ENCODE measurements around the gene LRRC27.

LRRC27 gene

DNA sequence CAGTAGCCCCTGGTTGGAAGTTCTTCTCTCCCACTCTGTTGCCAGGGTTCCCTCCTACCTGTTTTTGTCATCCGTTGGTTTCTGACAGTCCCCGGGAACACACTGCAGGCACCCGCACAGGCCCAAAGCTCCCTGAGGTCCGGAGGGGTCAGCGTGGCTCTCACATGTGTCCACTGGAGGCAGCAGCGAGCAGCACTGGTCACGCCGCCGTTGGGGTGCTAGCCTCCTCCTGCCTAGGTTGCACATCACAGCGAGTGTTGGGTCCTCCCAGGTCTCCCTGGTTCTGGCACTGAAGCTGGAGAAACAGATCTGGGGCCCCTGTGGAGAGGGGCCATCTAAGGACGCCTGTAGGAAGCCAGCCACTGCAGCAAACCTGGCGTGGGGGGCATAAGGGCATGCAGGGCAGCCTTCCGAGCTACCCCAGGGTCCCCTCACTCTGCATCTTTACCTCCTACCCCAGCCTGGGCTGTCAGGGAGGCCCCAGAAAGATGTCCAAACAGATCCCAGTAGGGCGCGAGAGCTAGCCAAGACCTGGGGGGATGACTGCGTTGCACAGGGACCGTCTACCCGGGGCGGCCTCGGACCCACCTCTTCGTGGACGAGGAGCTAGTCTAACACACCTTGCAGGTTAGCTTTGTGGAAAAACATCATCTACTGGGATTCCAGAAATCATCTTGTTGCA lies 28.9 kb downstream of the LRRC27 start:
- no peak for DNase-seq

DNA sequence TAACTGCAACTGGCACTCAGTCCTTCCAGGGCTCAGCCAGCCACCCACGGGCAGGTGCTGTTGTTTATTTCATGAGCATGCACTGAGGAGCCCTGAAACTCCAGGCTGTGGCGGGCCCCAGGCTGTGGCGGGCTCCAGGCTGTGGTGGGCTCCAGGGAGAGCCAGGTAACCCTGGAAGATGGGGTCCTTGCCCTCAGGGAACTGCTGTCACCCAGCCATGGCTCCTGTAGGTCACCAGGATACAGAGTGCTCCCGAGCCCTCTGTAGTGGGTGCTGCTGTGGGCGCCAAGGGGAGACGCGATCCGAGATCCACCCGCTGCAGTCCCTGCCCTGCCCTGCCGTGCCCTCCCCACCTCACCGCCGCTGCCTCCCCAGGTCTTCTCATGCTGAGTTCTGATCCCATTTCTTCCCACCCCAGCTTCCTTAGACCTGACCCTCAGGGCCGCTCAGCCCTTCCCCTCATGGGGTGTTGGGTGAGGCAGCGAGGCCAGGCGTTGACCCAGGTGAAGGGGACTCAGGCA lies 29.6 kb downstream of the LRRC27 start:
- no peak for DNase-seq

DNA sequence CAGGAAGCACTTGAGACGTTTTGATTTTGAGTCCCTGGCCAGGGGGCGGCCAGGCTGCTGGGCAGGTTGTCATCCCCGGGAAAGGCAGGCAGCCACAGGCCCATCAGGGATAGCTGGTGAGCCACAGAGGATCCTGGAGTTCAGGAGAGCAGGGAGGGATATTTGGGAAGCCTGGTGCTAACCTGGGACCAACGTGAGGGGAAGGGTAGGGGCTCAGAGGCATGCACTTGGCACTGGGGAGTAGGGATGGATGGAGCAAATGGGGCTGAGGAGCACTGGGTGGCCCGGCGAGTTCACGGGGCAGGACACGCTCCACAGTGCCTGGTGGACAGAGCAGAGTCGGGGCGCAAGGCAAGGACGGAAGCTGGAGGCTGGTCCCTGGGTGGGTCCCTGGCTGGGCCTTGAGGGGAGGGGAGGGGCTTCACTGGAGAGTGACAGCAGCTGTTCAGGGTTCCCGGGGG lies 30.2 kb downstream of the LRRC27 start:
- no peak for DNase-seq

DNA sequence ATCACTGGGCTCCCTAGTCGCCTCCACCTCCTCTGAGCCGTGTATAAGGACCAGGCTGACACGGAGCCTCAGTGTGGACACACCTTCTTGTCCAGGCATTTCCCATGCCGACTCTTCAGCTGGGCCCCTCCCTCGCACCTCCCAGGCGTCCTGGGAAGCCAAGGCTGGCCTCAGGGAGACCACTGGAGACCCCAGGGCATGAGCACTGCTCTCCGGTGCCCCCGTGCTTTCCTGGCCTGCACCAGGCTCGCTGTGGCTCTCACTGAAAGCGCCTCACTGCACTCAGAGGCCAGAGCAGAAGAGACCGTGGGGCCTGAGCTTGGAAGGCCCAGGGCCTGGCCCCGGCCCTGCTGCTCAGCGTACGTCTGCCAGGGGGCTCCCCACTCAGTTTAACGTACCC lies 31.4 kb downstream of the LRRC27 start:
- DNase-seq: no peak

DNA sequence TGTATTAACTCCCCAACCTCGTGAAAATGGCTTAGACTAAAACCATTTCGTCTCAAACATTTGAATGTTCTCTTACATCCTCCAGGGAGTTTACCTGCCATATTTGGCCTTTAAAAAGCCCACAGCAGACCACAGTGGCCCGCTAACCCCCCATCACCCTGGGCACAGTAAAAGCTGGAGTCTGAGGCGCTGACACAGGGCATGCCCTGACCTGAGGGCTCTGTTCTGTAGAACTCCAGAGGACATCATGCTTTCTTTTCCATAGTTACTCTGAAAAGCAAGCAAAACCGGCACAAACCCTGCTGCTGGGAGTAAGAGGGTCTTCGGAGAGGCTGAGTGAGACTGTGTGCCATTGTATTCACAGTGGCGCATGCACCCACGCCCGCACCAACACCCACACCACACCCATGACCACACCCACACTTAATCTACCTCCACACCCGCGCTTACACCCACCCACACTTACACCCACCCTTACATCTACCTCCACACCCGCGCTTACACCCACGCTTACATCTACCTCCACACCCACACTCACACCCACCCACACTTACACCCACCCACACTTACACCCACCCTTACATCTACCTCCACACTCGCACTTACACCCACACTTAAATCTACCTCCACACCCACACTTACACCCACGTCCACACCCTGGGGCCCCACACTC lies 32.1 kb downstream of the LRRC27 start:
- no peak for DNase-seq

DNA sequence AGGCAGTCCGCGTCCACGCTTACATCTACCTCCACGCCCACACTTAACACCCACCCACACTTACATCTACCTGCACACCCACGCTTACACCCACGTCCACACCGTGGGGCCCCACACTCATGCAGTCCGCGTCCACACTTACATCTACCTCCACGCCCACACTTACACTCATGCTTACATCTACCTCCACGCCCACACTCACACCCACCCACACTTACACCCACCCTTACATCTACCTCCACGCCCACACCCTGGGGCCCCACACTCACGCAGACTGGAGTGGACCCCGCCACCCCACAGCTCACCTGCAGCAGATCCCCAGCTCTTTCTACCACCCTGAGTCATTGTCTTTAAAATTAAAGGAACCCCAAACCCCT lies 32.6 kb downstream of the LRRC27 start:
- DNase-seq: no peak

DNA sequence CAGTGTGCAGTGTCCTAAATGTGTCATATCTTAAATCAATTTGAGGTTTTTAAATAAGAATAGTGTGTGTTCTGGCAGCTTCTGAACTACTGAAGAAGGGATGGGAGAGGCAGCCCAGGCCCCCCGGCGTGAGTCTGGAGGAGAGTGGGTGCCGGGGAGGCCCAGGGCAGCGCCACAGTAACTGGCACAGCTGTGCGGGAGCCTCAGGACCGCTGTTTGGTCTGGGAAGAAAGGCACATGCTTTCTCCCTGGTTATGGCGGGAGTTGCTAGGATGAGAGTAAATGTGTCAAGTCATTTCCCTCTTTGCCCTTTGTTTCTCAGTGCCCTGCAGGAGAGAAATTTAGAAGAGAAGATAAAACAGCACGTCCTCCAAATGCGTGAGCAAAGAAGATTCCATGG lies 33.1 kb downstream of the LRRC27 start:
- DNase-seq: no peak

DNA sequence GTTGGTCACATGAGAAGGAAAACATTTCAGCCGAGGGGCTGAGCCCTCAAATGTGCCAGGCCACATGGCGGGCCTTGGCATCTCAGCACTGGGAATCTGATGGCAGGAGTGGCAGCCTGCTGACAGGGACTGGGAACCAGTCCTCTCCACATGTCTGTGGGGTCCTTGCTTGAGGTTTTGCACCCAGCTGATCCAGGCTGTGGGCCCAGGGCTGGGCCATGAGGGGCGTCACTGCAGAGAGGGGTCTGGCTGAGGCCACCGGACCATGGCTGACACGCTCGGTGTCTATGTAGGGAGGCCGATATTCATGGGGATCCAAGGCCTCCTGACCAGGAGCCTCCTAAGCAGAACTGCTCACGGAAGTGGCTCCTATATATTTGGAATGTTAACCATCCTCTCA lies 34.0 kb downstream of the LRRC27 start:
- DNase-seq: no peak

DNA sequence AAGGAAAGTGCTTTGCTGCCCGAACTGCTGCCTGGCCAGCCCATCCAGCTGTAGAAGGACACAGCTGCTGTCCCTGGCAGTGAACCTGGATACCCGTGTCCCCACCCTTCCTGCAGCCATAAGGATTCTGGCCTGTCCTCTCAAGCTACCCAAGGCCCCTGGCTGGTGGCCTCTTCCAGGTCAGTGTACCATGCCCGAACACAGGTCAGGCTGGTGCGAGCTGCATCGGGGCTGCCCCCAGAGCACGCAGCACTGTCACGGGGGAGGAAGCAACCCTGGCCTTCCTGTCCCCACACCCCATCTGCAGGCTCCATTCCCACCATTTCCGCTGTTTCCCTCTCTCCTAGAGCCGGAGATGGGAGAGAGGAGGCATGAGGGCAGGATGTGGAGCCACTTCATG lies 34.5 kb downstream of the LRRC27 start:
- no peak for DNase-seq

DNA sequence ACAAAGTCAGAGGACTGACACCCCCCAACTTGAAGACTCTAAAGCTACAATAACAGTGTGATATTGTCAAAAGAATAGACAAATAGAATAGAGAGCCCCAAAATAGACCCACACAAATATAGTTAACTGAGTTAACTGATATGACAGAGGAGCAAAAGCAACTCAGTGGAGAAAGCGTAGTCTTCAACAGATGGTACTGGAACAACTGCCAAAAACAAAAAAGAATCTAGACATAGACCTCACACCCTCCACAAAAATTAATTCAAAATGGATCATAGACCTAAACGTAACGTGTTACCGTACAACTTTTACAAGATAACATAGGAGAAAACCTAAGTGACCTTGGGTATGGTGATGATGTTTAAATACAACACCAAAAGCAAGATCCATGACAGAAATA lies 36.4 kb downstream of the LRRC27 start:
- DNase-seq: no peak

DNA sequence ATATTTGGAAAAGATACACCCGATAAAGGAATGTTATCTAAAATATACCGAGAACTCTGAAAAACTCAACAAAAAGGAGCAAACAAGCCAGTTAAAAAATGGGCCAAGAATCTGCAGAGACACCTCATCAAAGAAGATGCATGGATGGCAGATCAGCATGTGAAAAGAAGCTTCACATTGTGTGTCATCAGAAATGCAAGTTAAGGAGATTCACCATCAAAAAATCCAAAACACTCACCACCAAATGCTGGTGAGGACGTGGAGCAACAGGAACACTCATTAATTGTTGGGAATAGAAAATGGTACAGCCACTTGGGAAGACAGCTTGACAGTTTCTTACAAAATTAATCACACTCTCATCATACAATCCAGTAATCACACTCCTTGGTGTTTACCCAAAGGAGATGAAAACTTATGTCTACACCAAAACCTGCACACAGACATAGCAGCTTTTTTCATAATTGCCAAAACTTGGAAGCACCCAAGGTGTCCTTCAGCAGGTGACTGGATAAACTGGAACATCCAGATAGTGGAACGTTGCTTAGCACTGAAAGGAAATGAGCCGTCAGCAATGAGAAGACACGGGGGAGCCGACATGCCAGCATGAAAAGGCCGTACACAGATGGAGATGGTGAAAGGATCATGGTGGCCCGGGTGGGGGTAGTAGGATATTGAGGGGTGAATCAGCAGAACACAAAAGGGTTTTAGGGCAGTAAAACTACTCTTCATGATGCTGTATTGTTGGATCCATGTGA lies 37.1 kb downstream of the LRRC27 start:
- no peak for DNase-seq

DNA sequence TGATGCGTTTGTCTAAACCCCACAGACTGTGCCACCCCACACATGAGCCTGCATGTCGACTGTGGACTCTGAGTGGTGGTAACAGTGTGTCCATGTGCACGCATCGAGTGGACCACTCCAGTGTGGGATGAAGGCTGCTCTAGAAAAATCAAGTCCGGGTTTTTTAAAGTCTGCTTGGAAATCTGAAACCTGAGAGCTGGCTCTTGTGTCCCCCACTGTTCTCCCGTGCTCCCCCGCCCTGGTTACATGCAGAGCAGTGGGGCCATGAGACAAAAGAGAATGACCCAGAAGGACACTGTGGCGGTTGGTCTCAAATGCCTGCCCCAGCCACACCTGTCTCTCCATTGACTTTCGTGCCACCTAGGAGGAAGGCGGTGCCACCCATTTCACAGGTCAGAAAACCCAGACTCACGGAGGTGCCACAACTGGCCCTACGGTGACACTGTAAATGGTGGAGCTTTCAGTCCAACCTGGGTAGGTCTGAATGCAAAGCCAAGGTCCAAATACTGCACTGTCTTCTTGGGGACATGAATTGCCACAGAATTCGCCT lies 37.7 kb downstream of the LRRC27 start:
- no peak for DNase-seq

DNA sequence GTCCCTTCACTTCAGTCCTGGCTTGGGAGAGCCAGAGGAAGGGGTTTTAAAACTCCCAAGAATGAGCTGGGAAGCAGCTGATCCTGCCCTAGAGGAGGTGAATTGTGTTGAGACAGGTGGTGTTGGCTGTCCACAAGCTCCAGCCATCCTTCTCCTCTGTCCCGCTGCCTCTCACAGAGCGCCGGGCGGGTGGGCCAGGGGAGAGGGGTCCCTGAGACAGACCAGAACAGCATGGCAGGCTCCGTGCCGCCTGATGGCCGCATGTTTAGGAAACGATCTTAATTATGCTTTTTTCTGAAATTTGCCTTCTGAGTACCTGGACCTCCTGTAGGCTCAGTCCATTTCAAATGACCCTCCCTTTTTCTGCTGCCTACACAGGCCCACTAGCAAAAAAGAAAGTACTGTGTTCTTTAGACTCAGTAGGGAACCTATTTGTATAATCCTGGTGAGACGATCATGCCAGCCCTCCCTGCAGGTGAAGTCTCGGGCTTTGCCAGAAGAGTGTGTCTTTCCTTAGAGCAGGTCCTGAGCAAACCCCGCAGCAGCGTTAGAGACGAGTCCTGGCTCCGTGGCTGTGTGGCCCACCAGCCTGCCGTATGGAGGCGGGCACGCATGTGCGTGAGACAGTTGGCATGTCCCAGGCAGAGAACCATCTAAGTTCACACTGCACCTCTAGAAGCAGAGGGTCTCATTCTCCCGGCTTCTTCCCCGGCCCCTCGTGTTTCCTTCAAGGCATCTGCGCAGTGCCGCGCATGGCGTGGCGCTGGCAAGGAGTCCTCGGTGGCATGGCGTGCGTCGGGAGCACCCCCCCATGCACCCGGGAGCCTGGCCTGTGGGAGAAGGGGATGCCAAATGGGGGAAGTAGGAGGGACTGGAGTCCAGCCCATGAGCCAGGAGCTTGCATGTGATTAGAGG lies 38.7 kb downstream of the LRRC27 start:
- DNase-seq: no peak

DNA sequence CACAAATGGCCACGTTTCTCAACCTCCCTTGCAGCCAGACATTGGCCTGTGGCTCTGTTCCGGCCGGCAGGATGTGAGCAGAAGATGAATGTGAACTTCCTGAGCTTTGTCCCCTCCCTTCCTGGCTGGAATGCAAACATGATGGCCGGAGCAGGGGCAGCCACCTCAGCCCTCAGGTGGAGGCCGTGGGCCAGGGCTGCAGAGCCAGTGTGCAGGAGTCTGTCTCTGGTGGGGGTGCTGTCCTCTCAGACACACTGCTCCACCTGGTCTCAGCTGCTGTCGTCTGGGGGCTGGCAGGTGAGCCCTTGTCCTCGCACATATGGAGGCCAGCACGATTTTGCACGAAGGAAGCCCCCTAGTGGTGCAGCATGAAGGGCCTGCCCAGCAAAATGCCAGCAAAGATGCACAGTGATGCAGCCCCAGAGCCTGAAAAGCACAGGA lies 39.7 kb downstream of the LRRC27 start:
- no peak for DNase-seq

DNA sequence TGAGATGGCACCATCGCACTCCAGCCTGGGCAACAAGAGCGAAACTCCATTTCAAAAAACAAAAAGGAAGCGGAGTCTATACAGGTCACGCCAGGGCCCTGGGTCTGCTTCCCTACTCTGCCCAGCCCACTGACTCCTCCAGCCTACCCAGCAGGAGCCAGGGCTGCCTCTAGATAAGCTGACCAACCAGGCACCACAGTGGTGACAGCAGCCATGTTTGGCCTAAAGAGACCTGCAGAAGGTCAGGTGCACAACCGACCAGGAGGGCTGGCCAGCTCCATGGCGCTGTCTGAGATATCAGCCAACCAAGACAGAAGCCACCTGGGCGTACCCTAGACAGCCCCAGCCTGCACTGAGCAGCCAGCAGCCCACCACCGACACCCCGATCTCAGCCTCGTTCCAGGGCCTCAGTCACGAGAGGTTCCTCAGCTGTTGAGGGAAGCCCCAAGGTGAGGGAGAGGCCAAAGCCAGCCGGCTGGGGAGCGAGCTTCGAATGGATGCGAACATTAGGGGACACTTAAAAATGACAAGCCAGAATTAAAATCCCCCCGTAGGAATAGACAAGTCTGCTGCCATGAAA lies 40.6 kb downstream of the LRRC27 start:
- DNase-seq: no peak

DNA sequence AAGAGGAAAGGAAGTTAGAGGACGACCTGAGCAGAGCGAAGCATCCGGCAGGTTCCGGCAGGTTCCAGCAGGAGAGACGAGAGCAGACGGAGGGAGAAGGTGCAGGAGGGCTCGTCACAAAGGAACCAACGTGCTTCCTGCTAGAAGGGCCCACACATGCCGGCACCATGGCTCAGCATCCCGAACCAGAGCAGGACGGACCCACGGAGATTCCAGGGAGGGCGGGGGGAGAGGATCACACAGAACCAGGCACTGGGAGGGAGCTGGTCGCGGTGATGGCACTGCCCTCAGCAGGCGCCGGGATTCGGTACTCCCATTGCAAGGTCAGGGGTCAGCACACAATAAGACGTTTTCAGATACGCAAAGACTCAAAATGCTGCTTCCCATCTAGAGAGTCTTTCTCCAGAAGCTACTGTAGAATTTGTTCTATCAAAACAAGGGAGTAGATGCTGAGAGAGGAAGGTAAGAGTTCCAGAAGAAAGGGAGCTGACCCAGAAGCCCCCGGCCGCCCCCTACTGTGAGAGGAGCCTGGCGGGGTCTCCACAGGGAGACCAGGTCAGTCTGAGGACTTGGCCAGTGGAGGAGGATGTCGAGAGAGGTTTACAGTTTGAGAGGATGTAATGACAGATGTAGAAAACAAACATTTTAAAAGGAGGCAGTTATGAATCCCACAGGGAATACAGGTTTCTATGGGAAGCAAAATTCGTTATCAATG lies 41.4 kb downstream of the LRRC27 start:
- DNase-seq: no peak

DNA sequence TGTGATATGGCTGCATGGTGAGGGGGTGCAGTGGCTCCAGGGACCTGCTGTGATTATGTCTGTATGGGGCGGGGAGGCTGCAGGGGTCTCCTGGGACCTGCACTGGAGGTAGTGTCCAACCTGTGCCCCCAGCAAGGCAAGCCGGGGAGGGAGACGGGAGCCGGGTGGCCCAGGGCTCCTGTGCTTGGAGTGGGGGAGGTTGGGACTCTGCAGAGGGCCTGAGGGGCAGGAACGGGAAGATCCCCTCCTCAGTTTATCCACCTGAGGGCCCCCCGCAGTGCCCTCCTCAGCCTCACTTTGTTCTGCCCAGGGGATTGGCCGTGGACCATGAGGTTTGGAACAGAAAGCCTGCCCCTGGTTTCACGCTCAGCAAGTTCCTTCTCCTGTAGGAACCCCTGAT lies 42.2 kb downstream of the LRRC27 start:
- DNase-seq: no peak

DNA sequence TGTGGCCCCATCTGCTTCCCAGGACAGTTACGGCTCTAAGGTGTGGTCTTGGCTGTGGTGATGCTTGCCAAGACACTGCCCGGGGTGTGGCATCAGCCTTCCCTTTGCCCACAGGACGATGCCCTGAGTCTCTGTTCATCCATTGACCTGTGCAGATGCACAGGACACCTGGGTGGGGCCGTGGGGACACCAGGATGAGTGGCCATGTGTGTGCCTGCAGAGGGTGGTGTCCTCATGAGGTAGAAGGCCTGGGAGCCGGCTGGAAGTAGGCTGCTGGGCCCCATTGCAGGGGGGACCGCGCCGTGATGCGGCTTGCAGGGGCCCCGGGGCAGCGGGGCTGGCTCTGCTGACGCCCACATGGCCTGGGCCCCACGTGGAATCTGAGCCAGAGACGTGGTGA lies 42.6 kb downstream of the LRRC27 start:
- DNase-seq: no peak

DNA sequence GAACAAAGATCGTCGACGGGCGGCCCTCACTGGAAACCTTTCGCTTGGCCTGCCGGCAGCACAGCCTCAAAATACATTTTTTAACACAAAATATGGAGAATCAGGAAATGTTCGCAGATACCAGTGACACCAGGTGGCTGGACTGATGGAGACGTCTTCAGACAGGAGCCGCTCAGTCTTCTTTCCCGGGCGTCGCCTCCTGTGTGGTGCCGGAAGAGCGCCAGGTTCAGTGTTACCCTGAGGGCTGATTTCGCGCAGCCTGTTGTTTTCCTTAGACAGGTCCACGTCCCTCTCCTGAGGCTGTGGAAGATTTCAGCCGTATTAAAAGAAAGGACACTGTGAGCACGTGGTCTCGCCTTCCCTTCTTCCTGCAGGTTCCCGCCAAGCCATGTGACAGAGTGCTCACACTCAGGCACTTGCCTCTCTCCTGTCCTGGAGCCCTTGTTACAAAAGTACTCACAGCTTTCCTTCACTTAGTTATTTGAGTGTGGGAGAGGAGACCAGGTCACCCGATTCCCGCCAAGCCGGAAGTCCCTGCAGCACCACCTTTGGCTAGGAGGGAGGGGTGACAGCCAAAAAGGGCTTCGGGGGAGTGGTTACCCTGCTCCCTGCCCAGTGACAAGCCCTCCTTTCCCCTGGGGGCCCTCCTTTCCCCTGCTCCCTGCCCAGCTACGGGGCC lies 43.3 kb downstream of the LRRC27 start:
- DNase-seq: no peak

DNA sequence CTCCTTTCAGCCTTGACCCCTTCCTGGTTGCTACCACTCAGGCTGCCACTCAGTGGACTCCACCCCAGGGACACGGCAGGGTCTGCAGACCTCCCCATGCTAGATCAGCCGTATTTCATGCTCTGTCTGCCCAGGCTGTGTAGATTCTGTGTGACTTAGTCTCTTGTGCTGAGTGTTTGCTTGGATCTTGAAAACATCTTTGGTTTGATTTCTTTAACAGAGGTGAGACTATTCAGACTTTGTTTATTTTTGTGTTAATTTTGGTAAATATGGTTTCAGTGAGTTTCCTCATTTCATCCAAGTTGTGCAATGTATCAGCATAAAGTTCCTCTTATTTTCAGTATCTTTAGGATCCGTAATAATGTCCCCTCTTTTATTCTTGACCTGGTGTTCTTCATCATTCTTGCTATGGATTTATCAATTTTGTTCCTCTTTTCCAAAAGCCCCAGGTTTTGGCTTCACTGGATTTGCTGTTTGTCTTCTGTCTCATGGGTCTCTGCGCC lies 43.9 kb downstream of the LRRC27 start:
- DNase-seq: no peak
